ENCODE results near the gene PPM1L.
"Not testable (repeated sequence)": the region's sequence is repeated elsewhere in the genome, so short reads cannot be mapped to it uniquely, and the experiment has no call there.

Gene PPM1L

DNA sequence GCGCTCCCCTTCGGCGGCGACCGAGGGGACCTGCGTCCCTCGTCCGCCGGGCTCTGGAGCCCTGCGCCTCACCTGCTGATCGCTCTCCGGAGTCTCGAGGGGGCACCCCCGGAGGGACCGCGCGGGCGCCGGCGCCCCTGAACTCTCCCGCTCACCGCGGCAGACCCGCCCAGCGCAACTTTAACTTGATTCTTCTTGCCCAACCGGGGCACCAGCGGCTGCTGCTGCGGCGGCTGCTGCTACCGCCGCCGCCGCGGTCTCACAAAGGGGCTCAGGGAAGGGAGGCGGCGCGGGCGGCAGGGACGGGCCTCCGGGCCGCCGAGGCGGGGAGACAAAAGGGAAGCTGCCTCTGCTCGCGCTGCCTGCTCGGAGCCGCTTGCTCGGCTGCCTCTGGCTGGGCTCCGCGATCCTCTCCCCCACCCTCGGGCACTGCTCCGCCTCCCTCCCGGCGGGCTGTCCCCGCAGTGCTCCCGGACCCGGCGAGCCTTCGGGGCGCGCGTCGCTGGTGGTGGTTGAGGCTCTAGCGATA lies at the start of gene PPM1L:
PPM1L (plus strand) TSS at position 456 of the 529 bp plus-strand sequence.
- peak; percentile 60 for DNase-seq

DNA sequence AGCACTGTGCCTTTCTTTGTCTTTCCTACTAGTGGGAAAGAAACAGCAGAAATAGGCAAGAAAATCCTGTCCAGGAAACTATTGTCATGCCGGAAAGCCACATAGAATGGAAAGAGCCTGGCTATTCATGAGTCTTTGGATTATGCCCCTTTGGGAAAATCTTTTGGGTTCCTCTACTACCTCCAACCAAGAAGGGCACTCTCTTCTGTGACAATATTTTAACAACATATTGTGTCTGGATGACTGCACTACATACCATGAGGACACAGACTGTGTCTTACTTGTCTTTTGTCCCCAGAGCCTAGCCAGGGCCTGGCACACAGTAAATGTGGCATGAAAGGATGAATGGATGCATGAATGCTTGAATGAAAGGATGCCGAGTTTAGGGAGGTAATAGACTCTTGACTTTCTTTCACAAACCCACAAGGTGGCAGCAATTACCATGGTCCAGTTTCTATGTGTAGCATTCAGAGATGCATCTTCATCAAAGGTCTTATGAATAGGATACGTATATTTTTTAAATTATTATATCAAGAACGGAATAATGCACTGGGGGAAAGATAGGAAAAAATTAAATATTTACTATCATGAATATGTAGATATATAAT lies 48.7 kb upstream of the PPM1L start:
- no peak for DNase-seq

DNA sequence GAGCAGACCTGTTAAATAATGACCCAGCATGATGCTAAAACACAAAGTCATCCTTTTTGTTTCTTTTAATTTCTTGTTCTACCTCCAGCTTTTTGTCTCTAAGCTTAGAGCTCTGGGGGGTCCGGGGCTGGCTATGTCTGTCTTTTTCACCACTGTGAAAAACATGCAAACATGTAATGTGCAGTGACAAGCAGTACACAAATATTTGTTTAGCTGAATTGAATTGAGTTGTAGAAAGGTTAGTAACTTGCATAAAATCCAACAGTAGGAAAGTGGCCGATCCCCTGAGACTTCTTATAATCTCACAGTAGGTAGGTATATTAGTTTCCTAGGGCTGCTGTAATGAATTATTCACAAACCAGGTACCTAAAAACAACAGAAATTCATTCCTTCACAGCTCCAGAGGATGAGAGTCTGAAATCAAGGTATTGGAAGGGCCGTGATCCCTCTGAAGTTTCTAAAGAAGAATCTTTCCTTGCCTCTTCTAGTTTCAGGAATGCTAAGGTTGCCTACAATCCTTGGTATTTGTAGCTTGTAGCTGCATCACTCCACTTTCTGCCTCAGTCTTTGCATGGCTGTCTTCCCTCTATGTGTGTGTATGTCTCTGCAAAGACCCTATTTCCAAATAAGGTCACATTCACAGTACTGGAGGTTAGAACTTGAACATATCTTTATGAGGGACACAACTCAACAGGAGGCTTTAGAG lies 46.4 kb upstream of the PPM1L start:
- no peak for DNase-seq

DNA sequence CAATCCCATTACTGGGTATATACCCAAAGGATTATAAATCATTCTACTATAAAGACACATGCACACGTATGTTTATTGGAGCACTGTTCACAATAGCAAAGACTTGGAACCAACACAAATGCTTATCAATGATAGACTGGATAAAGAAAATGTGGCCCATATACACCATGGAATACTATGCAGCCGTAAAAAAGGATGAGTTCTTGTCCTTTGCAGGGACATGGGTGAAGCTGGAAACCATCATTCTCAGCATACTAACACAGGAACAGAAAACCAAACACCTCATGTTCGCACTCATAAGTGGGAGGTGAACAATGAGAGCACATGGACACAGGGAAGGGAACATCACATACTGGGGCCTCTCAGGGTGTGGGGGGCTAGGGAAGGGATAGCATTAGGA lies 42.9 kb upstream of the PPM1L start:
- not testable (repeated sequence) for DNase-seq

DNA sequence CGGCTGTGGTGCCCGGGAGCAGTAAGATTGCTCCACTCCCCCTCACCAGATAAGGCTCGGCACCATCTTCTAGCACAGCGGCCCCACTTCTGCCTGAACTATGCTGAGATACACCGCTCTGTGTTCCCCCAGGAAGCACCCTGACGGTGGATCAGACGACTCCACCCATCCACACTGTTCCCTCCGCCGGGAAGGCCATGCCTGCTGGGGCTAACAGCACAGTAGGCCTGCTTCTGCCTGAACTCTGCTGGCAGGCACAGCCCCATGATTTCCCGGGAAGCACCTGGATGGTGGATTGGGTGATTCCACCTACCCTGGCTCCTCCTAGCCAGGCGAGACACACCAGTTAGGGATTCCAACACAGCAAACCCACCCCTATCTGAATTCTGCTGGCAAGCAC lies 36.3 kb upstream of the PPM1L start:
- no peak for DNase-seq

DNA sequence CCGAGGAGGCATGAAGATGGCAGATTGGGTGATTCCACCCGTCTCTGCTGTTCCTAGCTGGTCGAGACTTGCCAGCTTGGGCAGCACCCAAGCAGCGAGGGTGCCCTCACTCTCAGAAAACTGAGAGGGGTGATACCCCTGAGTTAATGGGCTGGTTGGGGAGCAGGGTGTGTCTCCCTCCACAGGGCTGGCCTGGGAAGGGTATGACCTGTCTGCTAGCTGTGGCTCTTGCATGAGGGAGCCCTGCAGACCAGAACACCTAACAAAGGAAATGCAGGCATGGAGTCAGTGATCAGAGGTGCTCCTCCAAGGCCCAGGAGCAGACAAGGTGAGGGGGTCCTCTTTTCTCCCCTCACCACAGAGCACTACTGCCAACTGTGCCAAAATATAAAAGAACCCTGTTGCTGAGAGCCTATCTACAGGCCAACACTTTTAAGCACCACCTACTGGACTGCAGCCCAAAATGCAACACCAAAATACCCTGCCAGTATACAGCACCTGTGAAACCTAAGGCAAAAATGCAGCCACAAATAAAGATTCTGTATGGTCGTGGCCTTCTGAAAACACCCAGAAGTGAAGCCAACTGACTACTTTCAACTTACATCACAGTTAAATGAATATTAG lies 35.8 kb upstream of the PPM1L start:
- no peak for DNase-seq

DNA sequence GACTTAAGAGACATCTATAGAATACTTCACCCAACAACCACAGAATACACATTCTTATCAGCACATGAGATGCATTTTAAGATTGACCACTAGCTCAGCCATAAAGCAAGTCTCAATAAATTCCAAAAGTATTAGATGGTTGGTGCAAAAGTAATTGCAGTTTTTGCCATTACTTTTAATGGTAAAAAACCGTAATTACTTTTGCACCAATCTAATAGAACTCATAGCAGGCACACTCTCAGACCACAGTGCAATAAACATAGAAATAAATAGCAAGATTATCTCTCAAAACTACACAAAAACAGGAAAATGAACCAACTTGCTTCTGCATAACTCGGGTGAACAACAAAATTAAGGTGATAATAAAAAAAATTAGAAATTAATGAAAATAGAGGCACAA lies 33.7 kb upstream of the PPM1L start:
- DNase-seq, result no peak

DNA sequence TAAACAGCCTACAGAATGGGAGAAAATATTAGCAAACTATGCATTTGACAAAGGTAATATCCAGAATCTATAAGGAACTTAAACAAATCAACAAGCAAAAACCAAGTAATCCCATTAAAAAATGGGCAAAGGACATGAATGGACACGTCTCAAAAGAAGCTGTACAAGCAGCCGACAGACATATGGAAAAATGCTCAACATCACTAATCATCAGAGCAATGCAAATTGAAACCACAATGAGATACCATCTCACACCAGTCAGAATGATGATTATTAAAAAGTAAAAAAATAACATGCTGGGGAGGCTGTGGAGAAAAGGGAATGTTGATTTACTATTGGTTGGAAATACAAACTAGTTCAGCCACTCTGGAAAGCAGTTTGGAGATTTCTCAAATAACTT lies 30.7 kb upstream of the PPM1L start:
- no peak for DNase-seq

DNA sequence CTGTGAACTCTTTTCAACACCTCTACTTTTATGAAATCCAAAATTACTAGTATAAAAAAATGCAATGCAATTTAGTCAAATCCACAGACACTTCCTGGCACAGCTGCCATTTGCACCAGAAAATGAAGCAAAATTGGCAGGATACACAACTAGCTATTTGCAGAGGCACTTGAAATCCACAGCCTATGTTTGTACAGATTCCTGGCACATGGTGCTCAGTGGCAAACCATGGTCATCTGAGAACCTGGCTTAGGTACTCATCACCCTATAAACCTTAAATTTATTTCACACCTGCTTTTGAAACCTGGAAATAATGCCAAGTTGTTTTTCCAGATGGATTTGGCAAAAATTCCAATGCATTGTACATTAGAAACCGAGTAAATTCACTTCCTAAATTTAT lies 20.2 kb upstream of the PPM1L start:
- no peak for DNase-seq

DNA sequence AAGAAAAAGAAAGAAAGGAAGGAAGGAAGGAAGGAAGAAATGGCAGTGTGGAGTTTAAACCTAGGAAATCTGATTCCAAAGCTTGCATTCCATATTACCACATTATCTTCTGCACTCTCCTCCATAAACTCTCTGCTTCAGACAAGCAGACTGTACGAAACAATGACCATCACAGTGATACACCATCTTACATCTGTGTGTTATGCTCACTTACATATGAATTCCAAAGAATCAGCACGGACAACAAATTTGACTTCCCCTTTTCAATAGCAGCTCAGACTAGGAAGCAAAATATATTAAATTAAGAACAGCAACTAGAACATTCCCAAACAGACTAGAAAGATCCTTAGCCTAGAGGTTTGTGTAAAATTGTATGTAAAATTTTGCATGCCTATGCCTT lies 18.0 kb upstream of the PPM1L start:
- no peak for DNase-seq

DNA sequence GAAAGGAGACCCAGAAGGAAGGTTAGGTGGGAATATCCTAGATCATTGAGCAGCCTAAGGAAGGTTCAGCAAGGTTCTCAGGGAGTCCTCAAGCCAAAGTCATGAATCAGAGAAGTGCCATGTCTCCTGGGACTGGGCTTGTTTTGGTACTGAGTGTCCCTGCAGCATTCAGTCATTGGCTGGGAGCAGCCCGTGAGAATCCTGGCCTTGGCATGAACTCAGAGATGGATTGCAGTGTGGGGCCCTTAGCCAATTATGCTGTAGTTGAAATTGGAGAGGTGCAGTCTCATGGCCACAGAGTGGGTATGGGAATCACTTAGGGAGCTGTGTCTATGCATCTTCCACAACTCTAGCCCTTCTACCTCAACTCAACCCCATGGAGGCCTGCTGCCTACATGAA lies 17.0 kb upstream of the PPM1L start:
- no peak for DNase-seq

DNA sequence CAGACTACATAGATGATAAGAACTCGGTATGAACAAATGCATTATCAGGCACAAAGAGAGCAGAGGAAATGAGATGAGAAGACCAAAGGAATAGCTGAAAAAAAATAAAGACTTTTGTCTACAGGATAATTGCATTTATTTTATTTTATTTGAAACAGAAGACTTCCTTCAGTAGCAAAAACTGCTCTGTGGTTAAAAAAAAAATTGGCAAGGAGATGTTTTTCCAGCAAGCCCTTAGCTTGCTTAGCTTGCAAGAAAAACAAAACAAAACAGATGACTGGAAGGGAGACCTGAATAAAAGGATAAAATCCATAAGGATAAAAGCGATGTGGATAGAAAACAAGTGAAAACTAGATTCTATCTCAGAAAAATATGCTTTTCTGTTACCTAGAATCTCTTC lies 9.1 kb upstream of the PPM1L start:
- no peak for DNase-seq

DNA sequence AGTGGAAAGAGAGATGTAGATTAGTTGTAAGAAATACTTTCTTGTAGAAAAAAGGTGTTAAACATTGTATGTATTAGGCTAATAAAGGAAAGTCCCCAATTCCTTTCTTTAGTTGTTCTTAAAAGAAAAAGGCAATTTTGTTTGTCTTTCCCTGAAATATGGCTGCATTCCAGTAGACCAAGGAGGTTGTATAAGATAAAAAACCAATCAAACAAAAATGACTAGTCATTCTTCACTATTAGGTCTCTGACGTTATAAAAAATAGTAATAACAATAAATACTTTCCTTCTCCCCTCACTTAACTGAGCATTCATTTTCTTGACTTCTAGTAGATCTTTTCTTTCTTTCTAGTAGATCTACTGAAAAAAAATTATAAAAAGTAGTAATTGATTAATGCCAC lies 8.6 kb upstream of the PPM1L start:
- DNase-seq, result no peak

DNA sequence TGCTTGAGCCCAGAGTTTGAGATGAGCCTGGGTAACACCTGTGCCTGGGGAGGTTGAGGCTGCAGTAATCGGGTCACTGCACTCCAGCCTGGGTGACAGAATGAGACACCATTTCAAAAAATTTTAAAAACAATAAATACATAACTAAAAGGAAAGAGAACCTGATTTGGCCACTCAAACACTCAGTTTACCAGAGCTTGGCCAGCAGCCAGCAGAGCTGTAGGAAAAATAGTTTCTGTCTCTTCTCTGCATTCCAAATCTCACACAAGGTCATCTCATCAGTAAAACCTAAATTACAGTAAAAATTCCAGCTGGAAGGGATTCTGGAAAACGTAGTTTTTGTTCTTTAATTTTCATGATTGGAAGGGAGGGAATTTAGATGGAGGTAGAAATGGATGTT lies 7.8 kb upstream of the PPM1L start:
- no peak for DNase-seq

DNA sequence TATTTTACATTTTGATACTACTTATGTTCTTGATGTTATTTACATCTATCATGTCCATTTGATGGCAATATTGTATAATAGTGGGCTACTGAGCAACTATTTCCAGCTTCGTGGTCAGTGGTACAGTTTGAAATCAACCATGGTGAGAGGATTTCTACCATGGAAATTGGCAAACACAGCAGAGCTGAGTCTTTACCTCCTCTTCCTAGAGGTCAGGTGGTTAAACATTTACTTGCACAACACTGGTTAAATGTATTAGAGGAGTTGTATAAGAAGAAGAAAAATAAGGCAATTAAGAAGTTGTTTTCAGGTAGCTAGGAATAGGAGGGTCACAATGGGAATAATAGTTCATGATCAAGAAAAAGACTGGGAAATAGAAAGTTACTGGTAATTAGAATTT lies 7.2 kb upstream of the PPM1L start:
- DNase-seq, result no peak

DNA sequence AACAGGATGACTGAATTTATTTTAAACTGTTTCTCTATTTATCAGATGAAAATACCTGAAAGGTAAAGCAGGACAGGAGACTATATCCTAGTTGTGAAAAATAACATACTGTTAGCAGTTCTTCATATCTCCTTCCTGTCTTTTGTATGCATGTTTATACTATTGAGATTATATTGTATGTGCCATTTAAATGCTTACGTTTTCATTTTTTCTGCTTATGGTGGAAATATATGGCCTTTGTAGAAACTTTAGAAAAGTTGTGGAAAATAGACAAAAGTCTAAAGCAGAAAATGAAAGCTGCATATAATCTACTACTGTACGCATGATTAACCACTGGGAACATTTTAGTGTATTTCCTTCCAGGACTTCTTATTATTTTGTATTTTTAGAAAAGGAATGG lies 2.1 kb upstream of the PPM1L start:
- no peak for DNase-seq

DNA sequence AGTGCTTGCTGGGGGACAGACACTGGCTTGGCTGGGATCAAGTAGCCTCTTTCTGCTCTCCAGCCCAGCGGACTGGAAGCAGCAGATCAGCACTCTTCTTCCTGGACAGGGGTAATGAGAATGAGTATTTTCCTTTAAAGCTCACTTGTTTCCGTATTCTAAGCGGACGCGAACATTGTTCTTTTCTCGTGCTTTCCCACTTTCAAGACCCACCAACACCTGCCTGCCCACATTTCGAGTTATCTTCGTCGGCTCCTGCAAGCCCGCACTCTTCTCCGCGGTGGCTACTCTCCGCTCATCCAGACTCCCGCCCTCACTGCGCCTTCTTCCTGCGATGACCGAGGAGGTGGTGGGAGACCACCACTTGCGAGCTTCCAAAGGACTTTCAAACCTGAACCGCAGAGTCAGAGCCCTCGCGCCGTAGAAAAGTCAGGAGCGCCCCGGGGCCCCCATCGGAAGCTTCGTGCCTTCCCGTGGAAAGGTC lies 1.6 kb upstream of the PPM1L start:
- no peak for DNase-seq

DNA sequence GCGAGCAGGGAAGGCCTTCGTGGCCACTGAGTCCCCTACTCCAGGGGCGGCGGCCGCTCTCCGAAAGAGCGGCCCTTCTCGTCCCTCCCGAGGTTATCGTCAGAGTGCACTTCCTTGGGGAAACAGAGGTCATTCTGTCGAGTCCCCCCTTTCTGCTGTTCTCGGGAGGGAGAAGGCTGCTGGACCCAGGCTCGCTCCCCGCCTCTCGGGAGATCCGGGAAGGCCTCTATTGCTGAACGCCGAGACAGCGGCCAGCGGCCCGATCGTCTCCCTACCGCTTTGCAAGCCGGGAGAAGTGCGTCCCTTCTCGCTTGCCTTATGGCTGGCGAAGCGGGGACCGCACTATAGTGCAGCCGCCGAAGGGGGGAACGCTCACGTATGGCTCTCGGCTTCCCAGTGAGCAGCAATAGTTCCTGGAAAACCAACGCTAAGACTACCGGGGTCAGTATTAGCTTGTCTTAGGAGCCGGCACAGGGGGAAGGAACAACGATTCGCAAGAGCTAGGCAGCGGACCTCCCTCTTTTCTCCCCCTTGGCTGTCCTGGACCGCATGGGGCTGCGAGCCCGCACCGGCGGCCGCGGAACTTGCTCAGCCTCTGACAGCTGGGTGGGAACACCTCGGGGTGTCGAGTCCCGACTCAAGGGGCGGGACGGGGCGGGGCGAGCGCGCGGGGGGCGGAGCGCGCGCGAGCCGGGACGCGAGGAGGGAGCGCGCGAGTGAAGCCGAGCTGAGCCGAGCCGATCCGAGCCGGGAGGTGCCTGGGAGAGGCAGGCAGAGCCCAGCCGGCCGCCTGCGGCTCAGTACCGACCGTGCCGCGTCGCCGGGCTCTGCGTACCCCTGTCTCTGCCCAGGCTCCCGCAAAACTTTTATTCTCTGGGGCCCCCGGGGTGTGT lies 930 bp upstream of the PPM1L start:
- DNase-seq, result peak; percentile 90

DNA sequence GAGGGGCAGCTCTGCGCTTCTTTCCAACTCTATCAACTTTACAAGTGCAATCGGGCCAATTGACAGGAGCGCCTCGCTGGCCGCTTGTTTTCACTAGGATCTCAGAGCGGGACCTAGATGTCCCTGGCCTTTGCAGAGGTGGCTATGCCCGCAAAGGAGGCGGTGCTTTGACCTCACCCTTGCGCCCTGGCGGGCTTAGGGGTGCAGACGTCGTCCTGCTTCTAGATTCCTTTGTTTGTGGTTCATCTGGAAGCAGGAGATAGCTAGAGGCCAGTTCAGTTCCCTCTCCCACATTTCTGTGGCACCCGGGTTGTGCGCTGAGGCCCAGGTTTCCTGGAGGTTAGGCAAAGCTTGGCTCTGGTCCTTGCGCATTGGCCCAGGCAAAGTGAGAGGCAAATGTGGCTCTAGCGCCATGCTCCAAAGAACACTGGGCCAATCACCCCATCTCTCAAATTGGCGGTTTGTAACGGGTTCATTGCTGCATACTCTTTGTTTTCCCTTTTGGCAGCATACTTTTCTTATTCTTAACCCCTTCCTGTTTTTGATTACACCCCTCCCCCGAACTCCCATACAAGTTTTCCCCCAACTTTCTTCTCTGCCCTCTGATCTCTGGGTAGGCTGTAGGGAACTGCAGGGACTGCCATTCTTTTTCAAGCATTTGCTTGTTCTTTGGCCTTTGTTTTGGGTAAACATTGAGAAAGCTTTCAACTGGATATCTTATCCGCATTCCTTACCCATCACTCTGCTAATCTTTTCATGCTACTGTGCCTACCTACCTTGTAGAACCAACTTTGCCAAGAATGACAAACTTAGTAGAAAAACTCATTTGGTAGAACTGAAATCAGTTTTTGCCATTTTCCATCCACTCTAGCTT lies 1.4 kb downstream of the PPM1L start:
- peak; percentile 1 for DNase-seq

DNA sequence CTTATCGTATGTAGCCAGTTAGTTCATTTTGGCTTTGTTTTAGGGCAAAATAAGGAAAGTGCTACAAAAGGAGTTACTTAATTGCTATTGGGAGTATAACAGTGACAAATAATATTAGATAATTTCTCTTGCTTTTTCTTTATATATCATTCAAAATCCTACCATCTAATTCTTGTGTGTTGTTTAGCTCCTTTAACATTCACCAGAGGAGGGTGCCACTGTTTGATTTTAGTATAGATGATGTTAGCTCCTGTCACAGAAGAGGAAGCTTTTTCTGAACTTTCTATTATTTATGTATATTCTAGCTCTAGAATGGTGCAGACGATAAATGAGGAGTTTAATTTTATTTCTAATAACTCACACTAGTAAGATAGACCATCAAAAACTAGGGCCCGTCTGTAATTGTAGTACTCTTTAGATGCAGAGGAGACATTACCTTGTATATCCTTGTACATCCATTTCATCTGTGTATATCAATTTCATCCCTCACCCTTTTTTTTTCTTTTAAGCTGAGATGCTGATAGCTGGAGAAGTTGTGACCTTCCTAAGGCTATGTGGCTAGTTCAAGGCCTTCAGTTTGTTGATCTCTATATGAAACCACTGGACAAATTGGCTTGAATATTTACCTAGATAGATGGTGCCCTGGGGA lies 3.0 kb downstream of the PPM1L start:
- no peak for DNase-seq

DNA sequence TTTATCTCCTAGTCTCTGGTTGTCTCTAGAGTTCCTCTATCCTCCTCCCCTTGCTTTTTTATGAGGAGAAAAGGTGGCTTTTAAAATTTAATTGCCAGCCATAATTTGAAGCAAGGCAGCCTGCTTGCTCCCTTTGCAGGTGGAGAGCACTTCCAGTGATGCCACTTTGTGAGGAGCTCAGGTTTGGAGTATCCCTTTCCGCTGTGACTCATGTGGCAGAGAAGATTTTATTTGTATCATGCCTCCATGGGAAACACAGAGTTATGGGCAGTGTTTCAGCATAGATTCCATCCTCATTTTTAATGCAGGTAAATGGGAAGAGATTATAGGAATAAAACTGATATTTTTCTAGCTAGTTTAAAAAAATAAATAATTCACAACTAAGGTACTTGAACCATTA lies 7.0 kb downstream of the PPM1L start:
- no peak for DNase-seq

DNA sequence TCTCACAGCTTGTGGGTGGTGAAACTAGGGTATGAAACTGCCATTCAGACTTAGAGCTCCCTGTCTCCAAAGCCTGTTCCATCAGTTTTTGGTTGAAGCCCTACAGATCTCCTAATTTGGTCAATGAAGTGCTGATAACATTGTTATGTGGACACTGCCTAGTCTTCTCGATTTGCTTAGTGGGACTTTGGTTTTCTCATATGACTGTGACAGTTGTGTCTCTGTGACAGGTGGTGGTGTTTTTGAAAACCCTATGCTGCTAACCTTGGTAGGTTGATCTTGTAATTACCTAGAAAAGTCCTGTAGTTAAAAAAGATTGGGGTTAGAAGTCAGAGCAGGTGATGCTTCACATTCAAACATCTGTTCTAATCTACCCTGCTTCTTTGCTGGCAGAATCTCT lies 9.2 kb downstream of the PPM1L start:
- no peak for DNase-seq
